WI38 (cell line): ENCODE data around the gene KREMEN2.

Experiments
- H3K4me3 ChIP-seq: 2 replicates; pipeline ENCODE4 v1.5.1; 2011; ENCODE audit warnings: low read depth, mild to moderate bottlenecking, control low read depth, low read length
- TF ChIP-seq, protein P1 (sequence below): IDR thresholded peaks from 2 replicates; pipeline ENCODE4 v1.5.1; 2012; ENCODE audit warnings: low read depth, mild to moderate bottlenecking, control low read depth, low read length

KREMEN2 gene

DNA sequence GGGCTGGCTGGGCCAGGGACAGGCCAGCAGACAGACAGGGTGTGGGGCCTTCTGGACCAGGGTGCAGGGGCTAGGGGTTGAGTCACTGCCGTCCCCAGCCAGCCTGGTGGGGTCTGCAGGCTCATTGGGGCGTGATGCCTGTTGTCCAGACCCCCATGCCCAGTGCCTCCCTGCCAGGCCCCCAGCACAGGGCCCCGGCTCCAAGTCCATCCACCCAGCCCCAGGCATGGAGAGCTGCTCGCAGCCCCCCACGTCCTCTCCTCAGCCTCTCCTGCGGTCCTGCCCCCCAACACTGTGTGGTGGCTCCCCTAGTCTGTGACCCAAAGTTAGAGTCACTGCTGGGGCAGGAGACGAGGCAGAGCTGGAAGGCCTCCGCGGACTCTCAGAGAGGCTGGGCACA lies 23.2 kb downstream of the KREMEN2 start:
- H3K4me3 ChIP-seq: no peak overlapping the region
- TF ChIP-seq, protein P1, sequence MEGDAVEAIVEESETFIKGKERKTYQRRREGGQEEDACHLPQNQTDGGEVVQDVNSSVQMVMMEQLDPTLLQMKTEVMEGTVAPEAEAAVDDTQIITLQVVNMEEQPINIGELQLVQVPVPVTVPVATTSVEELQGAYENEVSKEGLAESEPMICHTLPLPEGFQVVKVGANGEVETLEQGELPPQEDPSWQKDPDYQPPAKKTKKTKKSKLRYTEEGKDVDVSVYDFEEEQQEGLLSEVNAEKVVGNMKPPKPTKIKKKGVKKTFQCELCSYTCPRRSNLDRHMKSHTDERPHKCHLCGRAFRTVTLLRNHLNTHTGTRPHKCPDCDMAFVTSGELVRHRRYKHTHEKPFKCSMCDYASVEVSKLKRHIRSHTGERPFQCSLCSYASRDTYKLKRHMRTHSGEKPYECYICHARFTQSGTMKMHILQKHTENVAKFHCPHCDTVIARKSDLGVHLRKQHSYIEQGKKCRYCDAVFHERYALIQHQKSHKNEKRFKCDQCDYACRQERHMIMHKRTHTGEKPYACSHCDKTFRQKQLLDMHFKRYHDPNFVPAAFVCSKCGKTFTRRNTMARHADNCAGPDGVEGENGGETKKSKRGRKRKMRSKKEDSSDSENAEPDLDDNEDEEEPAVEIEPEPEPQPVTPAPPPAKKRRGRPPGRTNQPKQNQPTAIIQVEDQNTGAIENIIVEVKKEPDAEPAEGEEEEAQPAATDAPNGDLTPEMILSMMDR: no peak

- TF ChIP-seq, protein P1: no peak
- H3K4me3 ChIP-seq: no peak overlapping the region
Measured at GRCh38 chr16:2987833-2988232, 23.8 kb downstream of the KREMEN2 start.

GRCh38 chr16:2988590-2989099 lies 24.6 kb downstream of the KREMEN2 start:
- no peak overlapping the region for H3K4me3 ChIP-seq
- TF ChIP-seq, protein P1: no peak

DNA sequence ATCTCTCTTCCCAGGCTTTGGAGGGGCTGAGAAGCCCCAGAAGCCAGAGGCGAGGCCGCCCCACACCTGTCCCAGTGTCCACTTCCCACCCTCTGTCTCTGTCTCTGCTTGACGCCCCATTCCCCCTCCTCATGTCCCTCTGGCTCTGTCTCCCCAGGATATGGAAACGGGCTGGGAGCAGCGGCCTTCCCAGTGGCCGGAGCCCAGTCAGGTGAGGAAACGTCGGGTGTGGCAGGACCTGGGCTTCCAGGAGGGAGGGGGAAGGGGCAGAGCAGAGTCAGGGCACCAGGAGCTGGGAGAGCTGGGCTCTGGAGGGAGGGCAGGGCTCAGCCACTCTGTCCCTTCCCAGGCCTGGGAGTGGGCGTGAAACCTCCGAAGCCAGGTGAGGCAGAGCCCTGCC lies 26.8 kb downstream of the KREMEN2 start:
- H3K4me3 ChIP-seq: no peak overlapping the region
- TF ChIP-seq, protein P1: no peak

GRCh38 chr16:2991566-2992261 lies 27.6 kb downstream of the KREMEN2 start:
- TF ChIP-seq, protein P1: no peak
- no peak overlapping the region for H3K4me3 ChIP-seq

GRCh38 chr16:2992383-2993081 lies 28.5 kb downstream of the KREMEN2 start:
- TF ChIP-seq, protein P1: no peak

GRCh38 chr16:2996298-2996697 lies 32.2 kb downstream of the KREMEN2 start:
- no peak overlapping the region for H3K4me3 ChIP-seq
- TF ChIP-seq, protein P1: no peak

More at GRCh38 chr16:2992383-2993081, 28.5 kb downstream of the KREMEN2 start:
- no peak overlapping the region for H3K4me3 ChIP-seq
